Fibroblast of the aortic adventitia (primary cell): ENCODE measurements around the gene SUSD4. TPM values are rescaled to one million over a fixed set of nuclear protein-coding genes. Genes with fewer than 3 reads are reported as not detected.
A peak's percentile ranks its signal among the peaks of the same experiment; 100 is the strongest.

Experiments
- DNase-seq: peaks from one replicate; pipeline ENCODE4 v3.0.0-alpha.2; 2010; ENCODE audit warnings: low read depth
- H3K4me3 ChIP-seq: 2 replicates; pipeline ENCODE4 v1.5.1; 2011; ENCODE audit warnings: low read depth, mild to moderate bottlenecking, control low read depth, low read length, moderate library complexity
- CTCF ChIP-seq: IDR thresholded peaks from 2 replicates; pipeline ENCODE4 v1.5.1; 2011; ENCODE audit warnings: mild to moderate bottlenecking, low read length, control low read depth, inconsistent platforms; ENCODE audit not compliant: insufficient read depth
- total RNA-seq: library from RNA; depleted of rRNA; stranded (reverse); fragments of >200 nt; gene quantifications from 2 replicates; pipeline ENCODE4 v1.2.3, GENCODE V29; 2012; ENCODE audit warnings: low replicate concordance

The SUSD4 gene
- total RNA-seq, 1 donor, result 0.18 TPM

- TF ChIP-seq CTCF, result no peak
- H3K4me3 ChIP-seq, result no peak overlapping the region
- no peak for DNase-seq
These were observed 165.9 kb downstream of the SUSD4 start for GRCh38 chr1:223197923-223198627.

- TF ChIP-seq CTCF, result no peak
- no peak overlapping the region for H3K4me3 ChIP-seq
- peak; percentile 9 for DNase-seq
These were observed 173.9 kb downstream of the SUSD4 start for GRCh38 chr1:223189903-223190724.

- no peak for DNase-seq
- no peak for TF ChIP-seq CTCF
- H3K4me3 ChIP-seq, result no peak overlapping the region
These were observed 174.5 kb downstream of the SUSD4 start for GRCh38 chr1:223189525-223189902.

- no peak overlapping the region for H3K4me3 ChIP-seq
- TF ChIP-seq CTCF, result no peak
- DNase-seq, result no peak
These were observed 175.2 kb downstream of the SUSD4 start for GRCh38 chr1:223188618-223189356.

GRCh38 chr1:223186800-223187199 lies 177.2 kb downstream of the SUSD4 start:
- no peak for DNase-seq
- H3K4me3 ChIP-seq, result no peak overlapping the region
- no peak for TF ChIP-seq CTCF

GRCh38 chr1:223183268-223183862 lies 180.6 kb downstream of the SUSD4 start:
- DNase-seq, result no peak
- H3K4me3 ChIP-seq, result no peak overlapping the region
- no peak for TF ChIP-seq CTCF
